ENCODE measurements around the gene PNLIPRP2.

GRCh38 chr10:116676633-116677032 lies 55.9 kb downstream of the PNLIPRP2 start:
- TF ChIP-seq CTCF (conservative IDR thresholded peaks at IDR 0.05; ENCODE audit: low read length) (no peak), EZH2phosphoT487 (IDR thresholded peaks at IDR 0.05; ENCODE audit: borderline replicate concordance, low read depth, low read length) (no peak)
